GM18502 (cell line): ENCODE measurements around the gene RHCG.
"Not testable (repeated sequence)": the region's sequence is repeated elsewhere in the genome, so short reads cannot be mapped to it uniquely, and the experiment has no call there.

Experiments
- ATAC-seq: cut with Tn5 transposase; IDR thresholded peaks from one replicate; pipeline ENCODE4 v1.9.1; 2021; ENCODE audit warnings: mild to moderate bottlenecking; ENCODE audit not compliant: unreplicated experiment, poor library complexity

Gene RHCG

DNA sequence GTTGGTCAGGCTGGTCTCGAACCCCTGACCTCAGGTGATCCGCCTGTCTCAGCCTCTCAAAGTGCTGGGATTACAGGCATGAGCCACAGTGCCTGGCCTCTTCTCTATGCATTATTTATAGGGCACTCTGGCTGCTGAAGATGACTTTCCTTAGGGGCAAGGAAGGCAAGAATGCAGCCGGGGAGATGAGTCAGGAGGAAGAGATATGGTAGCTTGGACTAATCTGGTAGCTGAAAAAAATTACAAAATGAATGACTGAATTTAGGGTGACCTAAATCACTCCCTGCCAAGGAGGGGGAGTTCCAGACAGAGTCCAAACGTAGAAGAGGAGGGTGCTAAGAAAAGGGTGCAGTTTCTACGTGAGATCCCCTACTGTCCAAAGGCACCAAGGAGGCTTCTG, 14.2 kb downstream of the RHCG start:
- no peak for ATAC-seq

- no peak for ATAC-seq
These were observed 15.9 kb downstream of the RHCG start for GRCh38 chr15:89480505-89480904.

DNA sequence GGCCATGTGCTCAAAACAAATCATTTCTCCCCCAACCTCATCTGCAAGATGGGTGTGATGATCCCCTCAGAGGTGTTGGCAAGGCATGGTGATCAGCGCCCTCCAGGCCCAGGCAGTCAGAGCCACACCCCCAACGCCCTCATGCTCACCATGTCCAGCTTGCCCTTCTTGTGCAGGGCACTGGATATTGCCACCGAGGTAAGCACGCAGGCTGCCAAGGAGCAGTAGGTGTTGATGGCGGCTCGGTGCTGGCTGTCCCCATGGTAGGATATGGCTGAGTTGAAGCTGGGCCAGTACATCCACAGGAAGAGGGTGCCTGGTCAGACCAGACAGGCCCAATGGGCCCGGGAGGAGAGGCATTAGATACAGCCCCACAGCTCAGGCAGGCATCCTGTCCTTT, 17.2 kb downstream of the RHCG start:
- ATAC-seq = no peak

DNA sequence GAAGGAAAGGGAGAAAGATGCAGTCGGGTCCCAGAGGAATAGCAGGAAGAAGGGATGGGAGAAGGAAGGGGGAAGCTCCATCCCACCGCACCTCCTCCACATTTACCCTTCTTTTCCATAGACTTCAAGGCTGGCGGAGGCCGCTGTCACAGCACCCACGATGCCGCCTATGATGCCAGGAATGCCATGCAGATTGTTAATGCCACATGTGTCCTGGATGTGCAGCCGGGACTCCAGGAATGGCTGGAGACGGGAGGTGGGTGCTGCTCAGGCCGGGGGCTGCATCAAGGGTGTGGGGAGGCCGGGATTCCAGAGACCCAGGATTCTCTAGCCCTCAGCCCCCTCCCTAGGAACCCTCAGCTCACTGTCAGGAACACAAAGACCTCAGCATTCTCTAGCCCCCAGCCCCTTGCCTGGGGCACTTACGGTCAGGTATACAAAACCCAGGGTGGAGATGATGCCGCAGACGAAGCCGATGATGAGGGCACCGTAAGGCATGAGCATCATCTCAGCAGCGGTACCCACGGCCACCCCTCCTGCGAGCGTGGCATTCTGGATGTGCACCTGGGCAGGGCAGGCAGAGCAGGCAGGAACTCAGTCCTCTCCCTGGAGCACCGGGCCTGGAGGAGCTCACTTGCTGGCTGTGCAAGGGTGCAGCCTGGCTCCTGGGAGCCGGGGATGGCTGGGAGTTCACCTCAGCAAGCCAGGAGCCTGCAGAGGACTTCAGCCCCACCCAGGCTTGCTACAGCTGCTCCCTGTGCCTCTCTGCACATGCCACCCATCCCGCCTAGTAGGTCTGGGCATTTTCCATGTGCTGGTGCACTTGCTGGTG, 18.8 kb downstream of the RHCG start:
- ATAC-seq = no peak

- no peak for ATAC-seq
These were observed 20.7 kb downstream of the RHCG start for GRCh38 chr15:89475661-89476060.

- ATAC-seq = peak; percentile 61
These were observed 23.6 kb downstream of the RHCG start for GRCh38 chr15:89472785-89473256.

DNA sequence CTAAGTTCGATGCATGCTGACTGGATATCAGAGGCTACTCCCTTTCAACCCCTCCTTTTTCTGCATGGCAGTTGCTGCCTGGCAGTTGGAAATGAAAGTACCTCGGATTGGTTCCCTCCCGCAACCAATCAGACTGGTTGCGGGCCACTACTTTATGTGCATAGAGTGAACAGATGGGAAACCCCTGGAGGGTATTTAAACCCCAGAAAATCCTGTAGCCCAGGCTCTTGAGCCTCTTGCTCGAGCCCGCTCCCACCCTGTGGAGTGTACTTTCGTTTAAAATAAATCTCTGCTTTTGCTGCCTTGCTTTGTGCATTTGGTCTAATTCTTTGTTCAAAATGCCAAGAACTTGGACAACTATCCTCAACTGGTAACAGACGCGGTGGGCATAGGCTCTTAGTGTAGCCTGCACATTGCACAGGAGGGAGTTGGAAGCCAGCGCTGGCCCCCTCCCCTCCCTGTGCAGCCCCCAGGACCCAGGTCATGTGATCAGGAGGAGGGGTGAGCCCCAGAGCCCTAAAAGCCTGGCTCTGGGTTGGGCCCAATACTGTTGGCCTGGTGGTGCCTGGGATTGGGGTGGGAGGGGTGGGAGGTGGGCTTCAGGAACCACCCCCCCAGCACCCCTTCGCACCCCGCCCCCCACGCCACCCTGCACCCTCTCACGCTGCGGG, 26.8 kb downstream of the RHCG start:
- no peak for ATAC-seq

DNA sequence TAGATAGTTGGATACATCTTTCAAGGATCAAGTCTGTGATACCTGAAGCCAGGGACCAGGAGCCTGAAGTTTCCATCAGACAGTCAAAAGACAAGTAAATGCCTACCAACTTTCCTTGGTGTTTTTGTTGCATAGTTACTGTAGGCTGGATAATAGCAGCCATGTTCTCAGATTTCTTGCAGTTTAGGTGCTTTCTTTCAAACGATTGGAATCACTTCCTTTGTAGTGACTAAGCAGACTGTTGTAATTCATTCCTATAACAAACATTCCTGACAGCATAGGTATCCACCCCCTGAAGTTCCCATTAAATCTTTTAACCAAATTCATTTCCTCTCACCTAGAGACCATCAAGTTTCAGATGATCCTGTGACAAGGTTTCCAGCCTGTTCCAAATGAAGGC, 27.6 kb downstream of the RHCG start:
- ATAC-seq = not testable (repeated sequence)

DNA sequence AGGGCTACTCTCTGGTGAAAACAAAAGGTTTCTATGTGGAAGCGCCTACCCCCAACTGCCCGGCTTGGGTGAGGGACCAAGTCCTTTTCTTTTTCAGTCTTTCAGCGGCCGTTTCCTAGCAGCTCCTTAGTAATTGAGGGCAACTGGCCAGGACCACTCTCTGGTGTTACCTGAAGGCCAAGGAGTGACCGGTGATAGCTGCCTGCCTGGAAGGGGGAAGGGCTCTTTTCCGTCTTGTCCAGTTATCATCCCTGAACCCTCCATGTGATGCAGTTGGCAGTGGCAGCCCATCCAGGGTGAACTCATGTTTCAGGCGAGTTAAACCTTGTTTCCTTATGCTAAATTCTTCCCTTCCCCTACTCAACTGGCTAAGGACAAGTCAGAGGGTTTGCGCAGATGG, 33.3 kb downstream of the RHCG start:
- no peak for ATAC-seq

DNA sequence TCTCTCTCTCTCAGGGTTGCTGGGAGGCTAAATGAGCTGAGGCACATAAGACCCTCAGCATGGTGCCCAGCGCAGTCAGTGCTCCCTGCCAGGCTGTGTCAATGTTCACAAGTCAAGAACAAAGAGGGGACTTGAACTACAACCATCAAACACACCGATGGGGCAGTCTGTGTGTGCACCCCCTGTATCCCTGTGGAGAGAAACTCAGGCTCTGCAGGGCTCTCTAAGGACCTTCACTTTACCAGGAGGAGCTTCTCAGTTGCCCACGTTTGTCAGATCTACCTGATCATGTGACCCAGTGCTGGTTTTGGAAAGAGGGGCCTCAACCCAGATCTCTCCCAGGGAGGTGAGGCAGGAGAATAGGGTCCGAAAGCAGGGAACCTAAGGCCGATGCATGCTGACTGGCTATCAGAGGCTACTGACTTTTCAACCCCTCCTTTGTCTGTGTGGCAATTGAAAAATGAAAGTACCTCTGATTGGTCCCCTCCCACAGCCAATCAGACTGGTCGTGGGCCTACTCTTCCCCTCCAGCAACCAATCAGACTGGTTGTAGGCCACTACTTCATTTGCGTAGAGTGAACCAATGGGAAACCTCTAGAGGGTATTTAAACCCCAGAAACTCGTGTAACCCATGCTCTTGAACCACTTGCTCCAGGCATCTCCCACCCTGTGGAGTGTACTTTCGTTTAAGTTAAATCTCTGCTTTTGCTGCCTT, 34.0 kb downstream of the RHCG start:
- no peak for ATAC-seq

DNA sequence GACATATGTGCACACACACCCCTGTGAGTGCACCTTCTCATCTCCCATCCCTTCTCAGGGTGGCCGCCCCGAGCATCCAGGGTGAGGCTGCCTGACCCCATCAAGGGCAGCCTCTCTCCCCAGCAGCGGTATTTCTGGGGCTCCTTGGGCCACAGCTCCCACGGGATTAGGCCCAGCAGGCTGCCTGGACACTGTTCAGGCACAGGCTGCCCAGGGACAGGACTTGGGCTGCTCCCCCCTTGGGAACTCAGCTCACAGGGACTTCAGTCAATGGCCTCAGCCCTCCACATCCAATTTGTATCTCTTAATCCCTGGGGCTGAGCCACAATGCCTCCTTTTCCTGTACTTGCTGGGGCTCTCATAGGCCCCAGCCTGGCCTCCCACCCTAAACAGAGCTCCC, 35.0 kb downstream of the RHCG start:
- no peak for ATAC-seq

DNA sequence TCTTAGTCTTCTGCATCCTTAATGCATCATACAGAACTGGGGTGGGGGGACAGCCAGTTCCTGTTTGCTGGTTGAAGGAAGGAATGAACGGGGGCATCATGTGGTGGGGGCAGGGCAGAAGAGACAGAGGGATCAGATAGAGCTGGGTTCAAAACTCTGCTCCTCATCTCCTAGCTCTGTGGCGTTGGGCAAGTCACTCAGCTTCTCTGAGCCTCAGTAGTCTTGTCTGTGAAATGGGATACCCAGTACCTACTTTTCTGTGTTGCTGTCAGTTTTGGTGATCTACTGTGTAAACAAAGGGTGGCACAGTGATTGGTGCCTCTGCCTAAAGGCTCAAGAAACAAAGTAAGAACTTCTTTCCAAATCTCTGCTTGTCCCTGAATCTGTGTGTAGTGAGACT, 36.3 kb downstream of the RHCG start:
- ATAC-seq = no peak

DNA sequence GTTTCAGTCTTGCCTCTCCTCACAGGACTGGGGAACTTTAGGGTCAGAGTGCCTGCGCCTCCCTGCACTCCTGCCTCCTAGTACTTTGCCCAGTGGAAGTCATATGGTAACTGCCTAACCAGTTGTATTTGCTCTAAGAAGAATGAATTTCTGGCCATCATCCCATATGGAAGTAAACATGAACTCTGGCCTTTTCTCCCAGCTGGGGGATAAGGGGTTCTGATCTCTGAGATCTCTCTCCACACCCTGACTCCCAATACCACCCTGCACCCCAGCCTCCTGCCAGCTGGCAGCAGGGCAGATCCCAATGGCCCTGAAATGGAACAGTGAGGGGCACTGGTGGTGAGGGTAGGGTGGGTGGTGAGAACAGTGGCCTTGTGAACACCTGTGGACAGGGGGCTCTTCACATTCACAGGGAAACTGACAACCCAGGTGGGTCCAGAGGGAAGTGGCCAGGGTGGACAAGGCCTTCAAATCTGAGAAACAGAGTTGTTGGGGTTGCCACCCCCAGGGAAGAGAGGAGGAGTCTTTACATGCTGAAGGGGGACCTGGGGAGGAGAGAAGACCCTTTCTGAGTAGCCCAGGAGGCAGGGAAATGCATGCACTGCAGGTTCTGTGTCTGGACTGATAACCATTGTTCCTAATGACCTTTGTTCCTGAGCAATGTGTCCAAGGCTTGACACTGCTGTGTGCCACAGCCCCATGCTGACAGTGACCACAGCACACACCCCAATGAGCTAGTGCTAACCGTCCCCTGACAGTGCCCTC, 36.9 kb downstream of the RHCG start:
- no peak for ATAC-seq

DNA sequence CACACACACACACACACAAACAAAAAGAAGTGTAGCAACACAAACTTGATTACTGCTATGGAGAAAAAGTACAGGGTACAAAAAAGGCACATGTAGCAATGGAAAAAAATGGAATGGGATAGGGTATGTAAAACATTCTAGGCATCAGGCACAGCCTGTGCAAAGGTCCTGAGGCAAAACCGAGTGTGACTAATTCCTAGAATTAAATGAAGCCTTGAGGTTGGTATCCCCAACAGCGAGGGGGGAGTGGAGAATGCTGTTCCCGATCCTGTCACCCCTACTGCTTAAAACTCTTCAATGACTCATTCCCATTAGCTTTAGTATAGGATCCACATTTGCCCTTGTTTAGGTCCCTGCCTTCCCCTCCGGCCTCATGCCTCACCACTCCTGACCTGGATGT, 37.9 kb downstream of the RHCG start:
- ATAC-seq = no peak

DNA sequence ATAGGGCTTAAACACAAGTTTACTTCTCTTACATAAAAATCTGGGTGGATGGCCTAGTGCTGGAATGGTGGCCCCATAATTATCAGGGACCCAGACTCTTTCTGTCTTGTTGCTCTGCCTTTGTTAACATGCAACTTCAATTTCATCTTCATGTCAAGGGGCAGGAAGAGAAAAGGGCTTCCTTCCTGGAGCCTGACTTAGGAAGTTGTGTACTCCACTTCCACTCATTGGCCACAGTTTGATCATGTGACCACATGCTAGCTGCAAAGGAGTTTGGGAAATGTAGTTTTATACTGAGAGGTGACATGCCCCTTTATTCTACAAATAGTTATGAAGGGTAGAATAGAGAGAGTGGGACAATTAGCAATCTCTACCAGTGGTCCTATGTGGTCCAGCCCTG, 39.3 kb downstream of the RHCG start:
- peak; percentile 42 for ATAC-seq

DNA sequence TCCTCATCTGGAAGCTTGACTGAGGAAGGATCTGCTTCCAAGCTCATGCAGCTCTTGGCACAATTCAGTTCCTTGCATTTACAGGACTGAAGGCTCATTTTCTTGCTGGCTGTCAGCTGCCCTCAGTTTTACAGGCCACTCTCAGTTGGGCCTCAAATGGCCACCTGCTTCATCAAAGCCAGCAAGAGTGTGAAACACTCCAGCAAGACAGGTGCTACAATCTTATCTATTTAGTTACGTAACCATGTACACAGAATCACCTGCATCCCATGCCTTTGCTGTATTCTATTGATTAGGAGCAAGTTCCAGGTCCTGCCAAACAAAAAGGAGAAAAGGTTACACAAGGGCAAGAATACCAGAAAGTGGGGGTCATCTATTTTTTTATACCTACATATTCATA, 40.8 kb downstream of the RHCG start:
- ATAC-seq = no peak

GRCh38 chr15:89452330-89452836, 44.0 kb downstream of the RHCG start:
- ATAC-seq = no peak

DNA sequence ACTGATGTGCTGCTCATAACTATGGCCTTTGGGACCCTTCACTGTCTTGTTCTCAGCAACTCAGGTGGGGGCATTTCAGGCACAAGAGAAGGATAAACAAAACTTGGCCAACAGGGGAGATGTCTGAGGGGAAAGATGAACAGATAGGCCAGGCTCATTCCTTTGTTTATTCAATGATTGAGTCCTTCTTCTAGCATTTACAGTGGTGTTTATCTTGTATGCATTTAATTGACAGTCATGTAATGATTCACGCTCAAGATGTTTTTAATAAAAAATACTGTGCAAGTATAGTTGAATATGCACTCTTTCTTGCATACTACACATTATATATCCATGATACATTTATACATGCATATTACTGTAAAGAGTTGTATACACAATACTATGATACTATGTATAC, 44.5 kb downstream of the RHCG start:
- no peak for ATAC-seq

GRCh38 chr15:89450076-89451006, 46.0 kb downstream of the RHCG start:
- no peak for ATAC-seq
